Iris pigment epithelial cell (primary cell): ENCODE data around the gene MAGEF1.

Experiments used
- DNase-seq: peaks from one replicate; pipeline ENCODE4 v3.0.0-alpha.2; 2011; ENCODE audit warnings: low read depth

MAGEF1 gene

GRCh38 chr3:184690192-184690883 lies 21.5 kb downstream of the MAGEF1 start:
- DNase-seq: no peak

GRCh38 chr3:184688882-184689271 lies 23.0 kb downstream of the MAGEF1 start:
- no peak for DNase-seq

GRCh38 chr3:184688251-184688881 lies 23.5 kb downstream of the MAGEF1 start:
- peak; percentile 74 for DNase-seq

GRCh38 chr3:184687363-184688015 lies 24.4 kb downstream of the MAGEF1 start:
- DNase-seq: no peak

- DNase-seq: no peak
Observed at GRCh38 chr3:184685646-184686045, 26.2 kb downstream of the MAGEF1 start.

- DNase-seq: no peak
Observed at GRCh38 chr3:184685055-184685454, 26.8 kb downstream of the MAGEF1 start.

- no peak for DNase-seq
Observed at GRCh38 chr3:184683900-184684560, 27.8 kb downstream of the MAGEF1 start.

- DNase-seq: no peak
Observed at GRCh38 chr3:184683234-184683633, 28.6 kb downstream of the MAGEF1 start.

- DNase-seq: no peak
Observed at GRCh38 chr3:184682671-184683070, 29.2 kb downstream of the MAGEF1 start.

- DNase-seq: no peak
Observed at GRCh38 chr3:184680385-184681345, 31.2 kb downstream of the MAGEF1 start.

GRCh38 chr3:184679056-184679816 lies 32.6 kb downstream of the MAGEF1 start:
- no peak for DNase-seq

GRCh38 chr3:184678317-184679055 lies 33.4 kb downstream of the MAGEF1 start:
- DNase-seq: no peak

GRCh38 chr3:184677344-184678316 lies 34.2 kb downstream of the MAGEF1 start:
- DNase-seq: no peak

- no peak for DNase-seq
Observed at GRCh38 chr3:184676927-184677326, 34.9 kb downstream of the MAGEF1 start.

GRCh38 chr3:184674626-184675025 lies 37.2 kb downstream of the MAGEF1 start:
- no peak for DNase-seq

- DNase-seq: no peak
Observed at GRCh38 chr3:184672977-184673870, 38.6 kb downstream of the MAGEF1 start.

GRCh38 chr3:184672335-184672734 lies 39.5 kb downstream of the MAGEF1 start:
- DNase-seq: no peak

GRCh38 chr3:184670091-184670602 lies 41.7 kb downstream of the MAGEF1 start:
- no peak for DNase-seq
